HG03159 (cell line): ENCODE results near the gene HMGCLL1.

ENCODE experiments used
- ATAC-seq: cut with Tn5 transposase; IDR thresholded peaks from one replicate; pipeline ENCODE4 v1.9.1; 2021; ENCODE audit warnings: mild to moderate bottlenecking, moderate library complexity; ENCODE audit not compliant: unreplicated experiment

HMGCLL1 gene

GRCh38 chr6:55447891-55448290, 131.1 kb downstream of the HMGCLL1 start:
- no peak for ATAC-seq

DNA sequence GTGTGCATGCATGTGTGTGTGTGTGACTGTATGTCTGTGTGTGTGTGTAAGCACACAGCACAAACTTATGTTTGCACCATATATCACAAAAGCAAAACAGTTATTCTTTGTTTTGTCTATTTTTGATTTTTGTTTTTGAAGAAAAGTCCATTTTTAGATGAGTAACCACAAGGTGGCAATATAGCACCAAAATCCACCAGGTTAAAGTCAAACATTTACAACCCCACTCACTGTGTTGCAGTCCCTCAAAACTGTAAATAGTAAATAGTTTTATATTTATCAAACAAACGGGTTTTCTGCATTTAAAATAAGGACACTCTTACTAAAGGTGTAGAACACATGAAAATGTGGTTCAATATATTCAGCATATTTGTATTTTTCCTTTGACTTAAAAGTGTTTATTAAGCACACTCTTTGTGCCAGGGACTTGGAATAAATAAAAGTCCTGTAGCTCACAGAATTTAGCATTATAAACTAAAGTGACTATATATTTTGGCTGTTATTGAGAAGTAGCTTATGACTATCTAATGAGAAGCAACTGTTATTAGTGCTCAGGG, 133.3 kb downstream of the HMGCLL1 start:
- peak; percentile 57 for ATAC-seq

GRCh38 chr6:55443238-55444134, 135.5 kb downstream of the HMGCLL1 start:
- no peak for ATAC-seq

DNA sequence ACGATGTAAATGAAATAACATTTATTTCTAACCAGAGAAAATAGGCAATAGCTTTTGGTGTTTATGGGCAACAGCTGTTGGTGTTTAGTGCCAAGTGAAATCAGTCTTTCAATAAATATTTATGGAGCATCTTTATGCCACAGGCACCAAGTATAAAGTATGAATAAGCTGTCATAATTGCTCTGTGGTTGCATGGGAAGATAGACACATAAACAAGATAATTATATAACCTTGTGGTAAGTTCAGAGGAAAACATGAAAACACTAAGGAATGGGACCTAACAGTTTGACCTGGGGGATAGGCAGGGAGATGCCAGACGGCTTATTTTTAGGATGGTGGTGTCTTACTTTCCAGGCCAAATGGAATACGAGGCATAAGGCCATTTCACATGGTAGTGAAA, 140.8 kb downstream of the HMGCLL1 start:
- ATAC-seq, result no peak

DNA sequence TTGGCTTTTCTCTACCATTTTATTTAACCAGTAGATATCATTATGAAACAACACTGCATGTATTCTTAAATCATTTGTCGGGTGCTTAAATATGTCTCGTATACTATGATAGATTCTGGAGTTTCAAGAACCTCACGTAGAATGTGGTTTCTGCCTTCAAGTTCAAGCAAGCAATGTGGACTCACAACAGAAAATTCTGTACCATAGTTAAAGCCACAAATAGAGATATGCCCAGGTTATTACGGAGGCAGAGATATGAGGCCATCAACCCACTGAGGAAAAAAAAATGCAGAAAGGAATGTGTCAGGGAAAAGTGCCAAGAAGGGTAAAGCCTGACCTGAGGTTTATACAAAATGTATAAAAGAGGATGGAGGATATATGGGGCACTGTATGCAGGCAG, 141.9 kb downstream of the HMGCLL1 start:
- no peak for ATAC-seq

DNA sequence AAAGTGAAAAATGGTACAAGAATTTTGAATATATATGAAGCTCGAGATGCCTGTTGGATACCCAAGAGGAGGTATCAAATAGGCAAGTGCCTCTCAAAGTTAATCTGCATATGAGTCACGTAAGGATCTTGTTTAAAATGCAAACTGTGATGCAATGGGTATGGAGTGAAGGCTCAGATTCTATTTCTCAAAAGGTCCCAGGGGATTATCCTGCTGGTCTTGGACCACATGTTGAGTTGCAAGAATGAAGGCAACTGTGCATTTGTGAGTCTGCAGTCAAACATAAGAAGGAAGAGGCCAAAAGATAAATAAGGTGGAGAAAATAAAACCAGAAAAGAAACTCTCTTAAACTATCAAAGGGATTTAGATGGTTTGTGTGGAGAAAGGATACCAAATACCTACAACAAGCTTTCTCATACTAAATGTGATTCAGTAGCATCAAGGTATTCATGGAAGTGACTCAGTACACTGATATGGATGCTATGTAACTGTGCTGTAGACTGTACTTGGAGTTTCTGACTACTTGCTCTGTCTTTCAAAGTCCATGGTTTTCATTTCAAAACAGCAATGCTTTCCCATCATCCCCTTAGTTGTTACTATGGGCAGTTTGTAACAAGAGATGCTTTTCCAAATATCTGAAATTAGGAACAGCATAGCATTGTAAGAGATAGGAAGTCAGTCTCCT, 145.4 kb downstream of the HMGCLL1 start:
- no peak for ATAC-seq

GRCh38 chr6:55423933-55424332, 155.1 kb downstream of the HMGCLL1 start:
- no peak for ATAC-seq

GRCh38 chr6:55410674-55411073, 168.3 kb downstream of the HMGCLL1 start:
- no peak for ATAC-seq

DNA sequence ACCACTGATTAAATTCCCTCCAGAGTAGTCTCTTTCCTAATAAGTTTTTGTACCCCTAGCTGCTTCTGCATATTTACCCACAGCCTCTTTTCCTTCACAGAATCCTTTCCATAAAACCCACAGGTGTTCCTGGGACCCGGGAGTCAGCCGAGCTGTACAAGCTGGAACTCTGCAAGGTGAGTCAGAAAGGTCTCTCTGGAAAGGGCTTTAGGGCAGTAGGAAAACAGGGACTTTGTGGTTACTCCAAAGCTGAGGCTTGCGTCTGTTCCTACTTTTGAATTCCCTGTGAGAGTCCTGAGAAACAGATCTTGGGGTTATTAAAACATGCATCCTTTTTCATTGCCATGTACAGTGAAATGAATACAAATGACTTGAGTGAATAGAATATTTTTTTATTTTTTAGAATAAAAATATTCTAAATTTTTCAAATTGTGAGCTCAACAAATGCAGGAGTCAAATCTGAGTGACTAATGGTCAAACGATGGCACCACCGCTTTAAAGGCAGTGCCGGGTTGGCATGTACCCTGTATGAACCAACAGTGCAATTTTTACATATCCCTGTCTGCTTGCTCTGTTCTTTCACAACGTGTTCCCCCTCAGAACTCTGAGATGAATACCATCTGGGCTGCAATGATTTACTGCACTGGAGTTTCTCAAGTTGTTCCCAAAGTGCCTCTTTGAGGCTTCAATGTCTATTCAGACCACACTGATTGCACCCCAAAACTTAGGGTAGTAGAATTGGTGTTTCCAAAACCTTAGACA, 173.3 kb downstream of the HMGCLL1 start:
- ATAC-seq, result no peak

DNA sequence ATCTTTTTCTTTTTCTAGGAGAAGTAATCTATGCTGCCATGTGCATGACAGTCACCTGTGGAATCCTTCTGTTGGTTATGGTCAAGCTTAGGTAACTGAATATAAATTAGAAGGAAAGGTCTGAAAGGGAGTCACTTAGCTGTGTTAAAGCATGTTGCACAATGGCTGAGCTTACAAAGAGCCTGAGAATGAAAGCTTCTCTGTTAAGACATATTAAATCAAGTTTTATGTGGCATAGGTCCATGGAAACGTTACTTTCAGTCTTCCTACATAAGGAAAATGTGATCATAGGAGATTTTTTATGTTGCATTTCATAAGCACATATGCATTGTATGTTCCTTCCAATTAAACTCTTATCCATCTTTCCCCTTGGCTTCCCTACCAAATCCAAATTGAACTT, 179.6 kb downstream of the HMGCLL1 start:
- no peak for ATAC-seq

DNA sequence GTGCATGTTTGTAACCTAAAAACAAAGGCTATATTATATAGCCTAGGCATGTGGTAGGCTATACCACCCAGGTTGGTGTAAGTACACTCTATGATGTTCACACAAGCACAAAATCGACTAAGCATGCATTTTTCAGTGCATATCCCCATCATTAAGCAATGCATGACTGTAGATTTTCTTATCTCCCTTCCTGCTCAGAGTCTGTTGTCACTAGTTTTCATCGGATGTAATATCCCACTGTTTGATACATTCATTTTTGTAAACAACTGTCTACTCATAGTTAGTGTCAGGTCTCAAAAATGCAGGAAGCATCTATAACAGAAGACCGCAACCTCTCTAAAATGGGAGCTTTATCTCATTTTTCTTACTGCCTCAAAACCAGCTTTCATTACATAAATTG, 181.0 kb downstream of the HMGCLL1 start:
- ATAC-seq, result no peak

DNA sequence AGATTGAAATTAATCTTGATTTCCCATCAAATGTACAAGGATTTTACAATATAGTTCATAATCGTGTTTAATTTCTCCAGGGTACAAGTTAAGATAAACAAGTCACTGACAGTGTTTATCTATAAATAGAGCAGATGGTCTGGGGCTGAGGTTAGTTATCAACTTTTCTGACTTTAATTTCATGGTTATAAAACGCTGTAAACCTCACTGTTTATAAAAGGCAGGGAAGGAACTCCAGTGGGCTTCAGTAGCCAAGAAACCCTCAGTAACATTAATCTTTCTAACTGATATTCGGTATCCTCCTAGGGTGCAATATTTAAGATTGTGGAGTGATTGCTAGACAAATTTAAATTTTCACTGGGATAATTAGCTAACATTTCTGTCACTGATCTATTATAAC, 183.1 kb downstream of the HMGCLL1 start:
- no peak for ATAC-seq

DNA sequence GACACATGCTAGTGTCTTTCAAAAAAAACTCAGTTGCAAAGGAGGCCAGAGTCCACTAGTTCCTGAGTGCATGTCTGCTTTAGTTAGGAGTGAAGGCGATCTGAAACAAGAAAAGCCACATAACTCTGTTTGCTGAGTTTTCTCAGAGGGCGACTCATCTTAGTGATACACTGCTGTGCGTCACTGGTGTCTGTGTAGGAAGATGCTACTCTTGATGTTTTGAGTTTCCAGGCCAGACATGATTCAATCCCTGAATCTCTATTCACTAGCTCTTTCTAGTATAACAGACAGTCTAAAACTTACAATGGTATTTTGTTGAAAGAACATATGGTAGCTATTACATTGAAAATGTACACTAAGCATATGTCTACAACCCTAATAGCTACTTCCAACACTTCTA, 190.8 kb downstream of the HMGCLL1 start:
- no peak for ATAC-seq
